ENCODE data around the gene CEP95.
A peak's percentile ranks its signal among the peaks of the same experiment; 100 is the strongest.

The CEP95 gene

GRCh38 chr17:64496348-64496785 lies 10.4 kb upstream of the CEP95 start:
- DNase-seq, result no peak

- DNase-seq, result peak; percentile 15 to 64
Measured at GRCh38 chr17:64496786-64497564, 9.8 kb upstream of the CEP95 start, which contains the start of gene POLG2. Gene POLG2, minus strand, starts transcription at chr17:64497054. Its CDS starts 86 bp downstream, at chr17:64496968.

GRCh38 chr17:64497565-64498035 lies 9.2 kb upstream of the CEP95 start:
- DNase-seq, result no peak

GRCh38 chr17:64498308-64499203 lies 8.2 kb upstream of the CEP95 start:
- no peak for DNase-seq

- DNase-seq, result no peak
Measured at GRCh38 chr17:64499805-64500486, 6.8 kb upstream of the CEP95 start.

- no peak for DNase-seq
Measured at GRCh38 chr17:64500487-64500859, 6.3 kb upstream of the CEP95 start.

GRCh38 chr17:64500862-64501765 lies 5.7 kb upstream of the CEP95 start:
- DNase-seq, result no peak

- DNase-seq, result no peak
Measured at GRCh38 chr17:64502021-64502420, 4.8 kb upstream of the CEP95 start.

GRCh38 chr17:64502809-64503208 lies 4.0 kb upstream of the CEP95 start:
- no peak for DNase-seq

GRCh38 chr17:64503341-64503740 lies 3.4 kb upstream of the CEP95 start:
- DNase-seq, result no peak

- DNase-seq, result no peak
Measured at GRCh38 chr17:64503821-64504768, 2.7 kb upstream of the CEP95 start.

GRCh38 chr17:64504769-64505339 lies 1.9 kb upstream of the CEP95 start:
- DNase-seq, result no peak

GRCh38 chr17:64505340-64506200 lies 1.2 kb upstream of the CEP95 start:
- peak; percentile 28 to 48 for DNase-seq

GRCh38 chr17:64506201-64506575 lies 589 bp upstream of the CEP95 start, which contains the start of gene DDX5:
Gene DDX5, minus strand, starts transcription at chr17:64506289. Its CDS starts 170 bp downstream, at chr17:64506119.
- peak; percentile 74 to 91 for DNase-seq

- no peak for DNase-seq
Measured at GRCh38 chr17:64507413-64507782, 621 bp downstream of the CEP95 start.

- no peak for DNase-seq
Measured at GRCh38 chr17:64508683-64509082, 1.9 kb downstream of the CEP95 start.

GRCh38 chr17:64509179-64509578 lies 2.4 kb downstream of the CEP95 start:
- DNase-seq, result no peak

- DNase-seq, result no peak
Measured at GRCh38 chr17:64515419-64515818, 8.6 kb downstream of the CEP95 start.

- no peak for DNase-seq
Measured at GRCh38 chr17:64515829-64516228, 9.1 kb downstream of the CEP95 start.
